GM12872 (cell line): ENCODE results near the gene RNF17.

ENCODE experiments used
- TF ChIP-seq, protein P1 (sequence below): IDR thresholded peaks from 3 replicates; pipeline ENCODE4 v1.5.1; 2011; ENCODE audit warnings: low read depth, mild to moderate bottlenecking, low read length, moderate library complexity; ENCODE audit not compliant: insufficient read depth

RNF17 gene, protein sequence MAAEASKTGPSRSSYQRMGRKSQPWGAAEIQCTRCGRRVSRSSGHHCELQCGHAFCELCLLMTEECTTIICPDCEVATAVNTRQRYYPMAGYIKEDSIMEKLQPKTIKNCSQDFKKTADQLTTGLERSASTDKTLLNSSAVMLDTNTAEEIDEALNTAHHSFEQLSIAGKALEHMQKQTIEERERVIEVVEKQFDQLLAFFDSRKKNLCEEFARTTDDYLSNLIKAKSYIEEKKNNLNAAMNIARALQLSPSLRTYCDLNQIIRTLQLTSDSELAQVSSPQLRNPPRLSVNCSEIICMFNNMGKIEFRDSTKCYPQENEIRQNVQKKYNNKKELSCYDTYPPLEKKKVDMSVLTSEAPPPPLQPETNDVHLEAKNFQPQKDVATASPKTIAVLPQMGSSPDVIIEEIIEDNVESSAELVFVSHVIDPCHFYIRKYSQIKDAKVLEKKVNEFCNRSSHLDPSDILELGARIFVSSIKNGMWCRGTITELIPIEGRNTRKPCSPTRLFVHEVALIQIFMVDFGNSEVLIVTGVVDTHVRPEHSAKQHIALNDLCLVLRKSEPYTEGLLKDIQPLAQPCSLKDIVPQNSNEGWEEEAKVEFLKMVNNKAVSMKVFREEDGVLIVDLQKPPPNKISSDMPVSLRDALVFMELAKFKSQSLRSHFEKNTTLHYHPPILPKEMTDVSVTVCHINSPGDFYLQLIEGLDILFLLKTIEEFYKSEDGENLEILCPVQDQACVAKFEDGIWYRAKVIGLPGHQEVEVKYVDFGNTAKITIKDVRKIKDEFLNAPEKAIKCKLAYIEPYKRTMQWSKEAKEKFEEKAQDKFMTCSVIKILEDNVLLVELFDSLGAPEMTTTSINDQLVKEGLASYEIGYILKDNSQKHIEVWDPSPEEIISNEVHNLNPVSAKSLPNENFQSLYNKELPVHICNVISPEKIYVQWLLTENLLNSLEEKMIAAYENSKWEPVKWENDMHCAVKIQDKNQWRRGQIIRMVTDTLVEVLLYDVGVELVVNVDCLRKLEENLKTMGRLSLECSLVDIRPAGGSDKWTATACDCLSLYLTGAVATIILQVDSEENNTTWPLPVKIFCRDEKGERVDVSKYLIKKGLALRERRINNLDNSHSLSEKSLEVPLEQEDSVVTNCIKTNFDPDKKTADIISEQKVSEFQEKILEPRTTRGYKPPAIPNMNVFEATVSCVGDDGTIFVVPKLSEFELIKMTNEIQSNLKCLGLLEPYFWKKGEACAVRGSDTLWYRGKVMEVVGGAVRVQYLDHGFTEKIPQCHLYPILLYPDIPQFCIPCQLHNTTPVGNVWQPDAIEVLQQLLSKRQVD (N-terminal part only)

DNA sequence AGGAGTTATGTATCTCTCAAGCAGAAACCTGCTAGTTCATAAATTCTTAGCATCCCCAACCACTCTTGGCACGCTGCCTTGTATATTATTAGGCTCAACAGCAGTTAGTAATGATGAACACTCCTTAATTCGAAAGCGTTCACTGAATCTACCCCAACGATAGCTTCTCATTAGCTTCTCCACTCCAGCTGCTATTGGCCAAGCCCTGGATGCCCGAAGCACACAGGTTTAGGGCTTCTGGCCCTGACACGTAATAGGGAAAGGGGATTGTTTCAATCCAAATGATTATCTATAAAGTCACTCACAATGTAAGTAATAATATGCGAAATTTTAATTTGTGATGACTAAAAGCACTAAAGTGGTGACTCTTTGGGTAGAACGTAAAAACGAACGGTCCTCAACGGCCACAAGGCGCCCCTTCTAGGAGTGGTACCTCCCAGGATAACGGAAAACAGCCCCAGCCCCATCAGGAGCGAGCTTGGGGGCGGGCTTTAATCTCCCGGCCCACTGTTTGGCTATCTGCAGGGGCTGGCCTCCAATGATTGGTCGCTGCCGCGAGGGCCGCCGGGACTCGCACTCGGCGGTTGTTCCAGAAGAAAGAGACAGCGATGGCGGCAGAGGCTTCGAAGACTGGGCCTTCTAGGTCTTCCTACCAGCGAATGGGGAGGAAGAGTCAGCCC lies at the start of gene RNF17:
Gene RNF17 (plus strand): TSS at position 574 of the 680 bp plus-strand sequence. CDS start 35 bp downstream, at position 609.
- TF ChIP-seq, protein P1, sequence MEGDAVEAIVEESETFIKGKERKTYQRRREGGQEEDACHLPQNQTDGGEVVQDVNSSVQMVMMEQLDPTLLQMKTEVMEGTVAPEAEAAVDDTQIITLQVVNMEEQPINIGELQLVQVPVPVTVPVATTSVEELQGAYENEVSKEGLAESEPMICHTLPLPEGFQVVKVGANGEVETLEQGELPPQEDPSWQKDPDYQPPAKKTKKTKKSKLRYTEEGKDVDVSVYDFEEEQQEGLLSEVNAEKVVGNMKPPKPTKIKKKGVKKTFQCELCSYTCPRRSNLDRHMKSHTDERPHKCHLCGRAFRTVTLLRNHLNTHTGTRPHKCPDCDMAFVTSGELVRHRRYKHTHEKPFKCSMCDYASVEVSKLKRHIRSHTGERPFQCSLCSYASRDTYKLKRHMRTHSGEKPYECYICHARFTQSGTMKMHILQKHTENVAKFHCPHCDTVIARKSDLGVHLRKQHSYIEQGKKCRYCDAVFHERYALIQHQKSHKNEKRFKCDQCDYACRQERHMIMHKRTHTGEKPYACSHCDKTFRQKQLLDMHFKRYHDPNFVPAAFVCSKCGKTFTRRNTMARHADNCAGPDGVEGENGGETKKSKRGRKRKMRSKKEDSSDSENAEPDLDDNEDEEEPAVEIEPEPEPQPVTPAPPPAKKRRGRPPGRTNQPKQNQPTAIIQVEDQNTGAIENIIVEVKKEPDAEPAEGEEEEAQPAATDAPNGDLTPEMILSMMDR, result no peak

DNA sequence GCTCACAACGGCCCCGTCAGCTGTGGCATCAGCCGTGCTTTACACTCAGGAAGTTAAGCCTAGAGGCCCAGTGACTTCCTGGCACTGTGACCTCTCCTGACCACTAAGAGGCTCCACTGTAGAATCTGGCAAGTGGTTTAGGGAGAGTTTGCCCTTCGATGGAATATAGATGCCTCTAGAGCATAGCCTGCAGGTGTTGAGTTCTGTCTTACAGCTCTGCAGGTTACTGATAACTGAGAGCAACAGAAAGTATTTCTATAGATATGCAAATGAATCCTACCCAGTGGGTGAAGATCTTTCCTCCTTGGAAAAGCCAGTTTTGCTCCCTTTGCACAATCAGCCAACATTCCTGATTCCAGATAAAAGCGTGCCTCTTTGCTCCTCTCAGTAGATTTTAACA lies 48.0 kb upstream of the RNF17 start:
- TF ChIP-seq, protein P1, result no peak

GRCh38 chr13:24716446-24716845 lies 47.5 kb upstream of the RNF17 start:
- TF ChIP-seq, protein P1, result no peak

GRCh38 chr13:24717217-24717616 lies 46.8 kb upstream of the RNF17 start:
- TF ChIP-seq, protein P1, result no peak

- TF ChIP-seq, protein P1, result no peak
Observed at GRCh38 chr13:24718192-24718965, 45.6 kb upstream of the RNF17 start.

DNA sequence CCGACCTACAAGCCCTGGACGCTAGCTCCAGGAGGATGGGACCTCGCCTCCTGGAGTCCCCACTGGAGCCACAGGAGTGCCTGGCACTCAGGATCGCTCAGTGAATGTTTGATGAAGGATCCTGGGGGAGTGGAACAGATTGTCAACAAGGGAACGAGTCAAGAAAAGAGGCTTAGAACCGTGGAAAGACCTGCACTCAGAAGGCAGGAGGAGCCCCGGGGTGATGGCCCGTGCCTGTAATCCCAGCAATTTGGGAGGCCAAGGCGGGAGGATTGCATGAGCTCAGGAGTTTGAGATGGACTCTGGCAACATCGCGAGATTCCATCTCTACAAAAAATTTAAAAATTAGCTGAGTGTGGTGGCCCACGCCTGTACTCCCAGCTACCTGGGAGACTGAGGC lies 44.8 kb upstream of the RNF17 start:
- TF ChIP-seq, protein P1, result no peak
